Omental fat pad (tissue), 4 donors: ENCODE measurements around the gene ASTN2. TPM values are rescaled to one million over a fixed set of nuclear protein-coding genes. Genes with fewer than 3 reads are reported as not detected.

Experiments
- ATAC-seq: fragments of 150-250 bp; one replicate; pipeline ENCODE4 v1.9.1; 2016; ENCODE audit warnings: mild to moderate bottlenecking, moderate library complexity; ENCODE audit not compliant: low FRiP score
- DNase-seq: peaks from one replicate; pipeline ENCODE4 v3.0.0-alpha.2; 2019; ENCODE audit warnings: low spot score
- CTCF ChIP-seq, 3 donors: fragments of 450-650 bp; IDR thresholded peaks; one replicate each; pipeline ENCODE4 v1.5.1; 2016 to 2017; ENCODE audit warnings: antibody characterized with exemption in 3 of 3, mild to moderate bottlenecking in 3 of 3, moderate library complexity in 2 of 3
- total RNA-seq, 4 donors: library from RNA; depleted of rRNA; stranded (reverse); fragments of >200 nt; gene quantifications; one replicate each; pipeline ENCODE4 v1.1.0, GENCODE V29; 2016

ASTN2 gene
- total RNA-seq, 4 donors from 2014 or later: 1.1 to 8.4 (median 3.6) TPM

GRCh38 chr9:116632990-116633838, 781.6 kb downstream of the ASTN2 start:
- DNase-seq (no peak), ATAC-seq (peak; percentile 64)
- TF ChIP-seq CTCF (IDR thresholded peaks at IDR 0.05): no peak

- no peak for TF ChIP-seq CTCF (IDR thresholded peaks at IDR 0.05)
- no peak for DNase-seq
- no peak for ATAC-seq
Observed at GRCh38 chr9:116629634-116630033, 785.2 kb downstream of the ASTN2 start.

- no peak for TF ChIP-seq CTCF (IDR thresholded peaks at IDR 0.05)
- DNase-seq (no peak), ATAC-seq (no peak)
Observed at GRCh38 chr9:116628716-116629115, 786.1 kb downstream of the ASTN2 start.

GRCh38 chr9:116627433-116627832, 787.4 kb downstream of the ASTN2 start:
- no peak for TF ChIP-seq CTCF (IDR thresholded peaks at IDR 0.05)

GRCh38 chr9:116626762-116627161, 788.1 kb downstream of the ASTN2 start:
- no peak for DNase-seq
- no peak for TF ChIP-seq CTCF (IDR thresholded peaks at IDR 0.05)
- ATAC-seq: no peak

More at GRCh38 chr9:116627433-116627832, 787.4 kb downstream of the ASTN2 start:
- ATAC-seq: no peak
- DNase-seq: no peak

- ATAC-seq: no peak
- no peak for TF ChIP-seq CTCF (IDR thresholded peaks at IDR 0.05)
- DNase-seq: no peak
Observed at GRCh38 chr9:116623715-116624114, 791.1 kb downstream of the ASTN2 start.

GRCh38 chr9:116617389-116617788, 797.5 kb downstream of the ASTN2 start:
- no peak for DNase-seq
- no peak for ATAC-seq
- TF ChIP-seq CTCF (IDR thresholded peaks at IDR 0.05): no peak
